GM21723 (cell line): ENCODE results near the gene LDB1.

Source experiments
- ATAC-seq: cut with Tn5 transposase; IDR thresholded peaks from one replicate; pipeline ENCODE4 v1.9.1; 2021; ENCODE audit warnings: mild to moderate bottlenecking, moderate library complexity; ENCODE audit not compliant: unreplicated experiment

Gene LDB1, protein sequence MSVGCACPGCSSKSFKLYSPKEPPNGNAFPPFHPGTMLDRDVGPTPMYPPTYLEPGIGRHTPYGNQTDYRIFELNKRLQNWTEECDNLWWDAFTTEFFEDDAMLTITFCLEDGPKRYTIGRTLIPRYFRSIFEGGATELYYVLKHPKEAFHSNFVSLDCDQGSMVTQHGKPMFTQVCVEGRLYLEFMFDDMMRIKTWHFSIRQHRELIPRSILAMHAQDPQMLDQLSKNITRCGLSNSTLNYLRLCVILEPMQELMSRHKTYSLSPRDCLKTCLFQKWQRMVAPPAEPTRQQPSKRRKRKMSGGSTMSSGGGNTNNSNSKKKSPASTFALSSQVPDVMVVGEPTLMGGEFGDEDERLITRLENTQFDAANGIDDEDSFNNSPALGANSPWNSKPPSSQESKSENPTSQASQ

DNA sequence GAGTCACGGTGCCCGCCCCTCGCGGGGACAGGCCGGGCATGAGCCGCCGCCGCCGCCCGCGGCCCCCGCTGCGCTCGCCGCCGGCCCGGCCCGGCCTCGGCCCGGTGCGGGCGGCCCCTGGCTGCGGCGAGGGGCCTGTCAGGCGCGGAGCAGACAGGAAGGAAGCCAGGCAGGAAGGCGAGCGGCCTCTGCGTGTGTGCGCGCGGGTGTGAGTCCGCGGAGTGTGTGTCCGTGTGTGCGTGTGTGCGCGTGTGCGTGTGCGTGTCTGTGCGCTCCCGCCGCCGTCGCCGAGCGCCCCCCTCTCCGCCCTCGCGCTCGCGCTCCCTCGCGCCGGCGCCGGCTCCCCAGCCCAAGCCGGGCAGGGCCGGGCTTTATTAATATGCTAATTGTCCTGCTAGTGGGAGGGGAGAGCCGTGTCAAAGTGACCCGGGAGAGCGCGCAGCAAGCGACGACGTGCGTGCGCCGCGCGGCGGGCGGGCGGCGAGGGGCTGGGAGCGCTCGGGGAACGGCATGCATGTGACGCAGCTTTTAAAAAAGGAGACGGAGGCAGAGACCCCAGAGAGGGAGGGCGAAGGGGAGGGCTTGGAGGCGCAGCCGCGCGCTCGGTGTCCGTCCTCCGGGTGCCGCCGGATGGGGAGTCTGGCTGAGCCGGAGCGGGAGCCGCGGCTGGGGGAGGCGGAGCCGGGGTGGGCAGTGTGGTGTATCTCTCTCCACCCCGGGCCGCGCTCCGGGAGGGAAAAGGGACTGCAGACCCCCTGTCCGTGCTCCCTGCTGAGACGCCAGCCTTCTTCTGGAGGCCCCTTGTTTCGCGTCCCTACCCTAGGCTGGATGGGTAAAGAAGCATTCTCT, at the start of gene LDB1:
TSS of gene LDB1 (minus strand) at position 227 of the 849 bp plus-strand sequence. CDS start 258 bp downstream, outside the sequence.
- peak; percentile 67 for ATAC-seq

DNA sequence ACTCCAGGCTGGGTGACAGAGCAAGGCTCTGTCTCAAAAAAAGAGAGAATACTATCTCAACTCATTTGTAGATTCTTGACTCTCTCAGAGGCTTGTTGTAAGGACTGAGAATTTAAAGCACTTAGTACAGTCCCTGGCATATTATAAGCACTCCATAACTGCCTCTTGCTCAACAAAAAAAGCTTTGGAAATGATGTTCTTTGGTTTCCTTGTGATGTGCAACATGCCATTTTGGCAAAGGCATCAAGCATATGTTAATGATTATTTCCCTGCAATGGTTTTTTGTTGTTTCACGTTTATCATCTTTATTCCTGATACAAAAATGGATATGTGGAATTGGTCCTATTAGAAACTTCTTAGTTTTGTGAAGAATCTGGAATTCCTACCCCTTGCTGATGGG, 47.7 kb upstream of the LDB1 start:
- ATAC-seq, result no peak

DNA sequence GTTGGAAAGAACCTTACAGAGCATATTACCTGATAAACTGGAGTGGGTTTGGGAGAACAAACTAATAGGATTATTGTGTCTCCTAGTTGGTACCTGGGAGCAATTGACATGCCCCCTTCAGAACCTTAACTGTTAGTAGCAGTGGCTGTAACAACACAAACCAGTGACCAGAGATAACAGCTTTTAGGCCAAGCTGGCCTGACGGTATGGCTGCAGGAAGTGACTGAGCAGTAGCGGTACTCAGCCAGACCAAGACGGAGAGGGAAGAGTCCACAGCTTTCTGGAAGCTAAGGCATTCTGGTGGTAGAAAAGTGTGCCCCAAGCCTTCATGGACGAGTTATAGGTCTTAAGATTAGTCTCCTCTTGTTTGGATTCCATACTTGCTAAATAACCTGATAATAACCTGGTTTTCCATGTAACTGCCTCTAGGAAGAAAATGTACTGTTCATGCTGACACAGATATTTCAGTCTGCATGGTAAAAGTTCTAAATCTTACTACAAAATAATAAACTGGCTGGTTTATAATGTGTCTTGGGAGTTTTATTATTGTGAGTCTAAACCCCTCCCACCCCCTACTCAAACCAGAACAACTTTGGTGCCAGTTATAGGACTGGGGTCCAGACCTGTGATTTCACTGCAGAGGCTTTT, 43.3 kb upstream of the LDB1 start:
- ATAC-seq, result no peak

DNA sequence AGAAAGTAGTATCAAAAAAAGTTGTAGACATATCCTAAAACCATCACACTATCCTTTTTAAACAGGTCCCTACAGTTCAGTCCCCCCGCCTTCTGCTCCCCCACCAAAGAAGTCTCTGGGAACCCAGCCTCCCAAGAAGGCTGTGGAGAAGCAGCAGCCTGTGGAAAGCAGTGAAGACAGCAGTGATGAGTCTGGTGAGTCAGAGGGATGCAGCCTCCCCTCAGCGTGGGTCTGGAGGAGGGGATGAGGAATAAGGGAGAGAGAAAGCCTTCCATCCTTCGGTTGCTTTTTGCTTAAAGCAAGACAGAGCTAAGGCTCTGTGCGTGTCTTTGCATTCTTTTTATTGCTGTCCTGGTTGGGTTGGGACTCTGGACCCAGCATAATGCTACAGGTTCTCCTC, 39.7 kb upstream of the LDB1 start:
- no peak for ATAC-seq

DNA sequence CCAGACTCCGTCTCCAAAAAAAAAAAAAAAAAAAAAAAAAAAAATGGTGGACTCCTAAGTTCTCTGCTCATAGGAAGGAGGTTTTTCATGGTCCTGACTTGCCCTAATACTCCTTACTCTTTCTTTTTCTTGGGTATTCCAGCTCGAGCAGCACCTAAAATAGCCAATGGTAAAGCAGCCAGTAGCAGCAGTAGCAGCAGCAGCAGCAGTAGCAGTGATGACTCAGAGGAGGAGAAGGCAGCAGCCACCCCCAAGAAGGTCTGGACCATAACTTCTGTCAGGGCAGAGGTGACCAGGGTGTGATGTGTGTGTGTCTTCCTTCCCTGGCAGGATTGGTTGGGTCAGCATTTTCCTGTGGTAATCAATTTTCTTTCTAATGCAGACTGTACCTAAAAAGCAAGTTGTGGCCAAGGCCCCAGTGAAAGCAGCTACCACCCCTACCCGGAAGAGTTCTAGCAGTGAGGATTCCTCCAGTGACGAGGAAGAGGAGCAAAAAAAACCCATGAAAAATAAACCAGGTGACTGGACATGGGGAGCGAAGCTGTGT, 39.0 kb upstream of the LDB1 start:
- ATAC-seq, result no peak

DNA sequence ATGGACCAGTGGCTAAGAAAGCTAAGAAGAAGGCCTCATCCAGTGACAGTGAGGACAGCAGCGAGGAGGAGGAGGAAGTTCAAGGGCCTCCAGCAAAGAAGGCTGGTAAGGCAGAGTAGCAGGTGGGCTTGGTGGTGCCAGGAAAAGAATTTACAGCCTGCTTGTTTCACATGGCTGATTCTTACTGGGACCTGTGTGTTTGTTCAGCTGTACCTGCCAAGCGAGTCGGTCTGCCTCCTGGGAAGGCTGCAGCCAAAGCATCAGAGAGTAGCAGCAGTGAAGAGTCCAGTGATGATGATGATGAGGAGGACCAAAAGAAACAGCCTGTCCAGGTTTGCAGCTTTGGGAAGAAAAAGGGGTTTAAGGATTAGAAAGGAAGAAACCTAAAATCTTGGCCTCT, 37.1 kb upstream of the LDB1 start:
- no peak for ATAC-seq

DNA sequence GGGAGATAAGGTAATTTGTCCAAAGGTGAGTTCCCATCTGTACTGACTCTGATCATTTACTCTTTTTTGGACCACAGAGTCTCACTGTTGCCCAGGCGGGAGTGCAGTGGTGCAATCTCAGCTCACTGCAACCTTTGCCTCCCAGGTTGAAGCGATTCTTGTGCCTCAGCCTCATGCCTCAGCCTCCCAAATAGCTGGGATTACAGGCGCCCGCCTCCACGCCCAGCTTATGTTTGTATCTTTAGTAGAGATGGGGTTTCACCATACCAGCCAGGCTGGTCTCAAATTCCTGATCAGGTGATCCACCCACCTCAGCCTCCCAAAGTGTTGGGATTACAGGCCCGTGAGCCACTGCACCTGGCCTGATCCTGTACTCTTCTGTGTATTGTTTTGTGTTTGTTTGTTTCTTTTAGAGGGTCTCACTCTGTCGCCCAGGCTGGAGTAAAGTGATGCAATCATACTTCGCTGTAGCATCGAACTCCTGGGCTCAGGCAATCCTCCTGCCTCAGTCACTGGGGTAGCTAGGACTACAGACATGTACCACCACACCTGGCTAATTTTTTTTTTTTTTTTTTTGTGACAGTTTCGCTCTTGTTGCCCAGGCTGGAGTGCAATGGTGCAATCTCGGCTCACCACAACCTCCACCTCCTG, 34.4 kb upstream of the LDB1 start:
- ATAC-seq, result no peak

DNA sequence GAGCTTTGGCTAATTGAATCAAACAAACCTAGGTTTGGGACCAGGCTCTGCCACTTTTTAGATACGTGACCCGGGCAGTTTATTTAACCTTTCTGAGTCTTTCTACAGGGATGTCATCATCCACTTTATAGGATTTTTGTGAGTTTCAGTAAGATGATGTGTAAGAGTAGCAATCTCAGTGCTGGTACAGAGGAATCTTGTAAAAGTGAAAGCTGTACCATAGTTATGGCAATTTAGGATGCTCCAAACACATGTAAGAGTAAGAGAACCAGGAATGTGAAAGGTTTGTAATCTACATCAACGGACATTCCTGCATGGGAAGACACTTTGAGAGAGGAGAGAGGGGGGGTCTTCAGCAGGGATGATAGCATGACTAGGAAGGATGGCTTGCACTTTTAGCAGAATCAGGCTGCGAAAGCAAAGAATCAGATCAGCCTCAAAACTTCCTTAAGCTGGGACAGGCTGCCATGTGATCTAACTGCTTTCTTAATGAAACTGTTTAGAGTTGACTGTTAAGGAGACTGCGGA, 33.0 kb upstream of the LDB1 start:
- ATAC-seq, result no peak

GRCh38 chr10:102152545-102152890, 32.4 kb upstream of the LDB1 start:
- ATAC-seq, result peak; percentile 22

- ATAC-seq, result peak; percentile 95
These were observed 31.8 kb upstream of the LDB1 start, which contains the start of gene NOLC1 for GRCh38 chr10:102151774-102152544. NOLC1 (plus strand) TSS chr10:102152389; CDS start chr10:102152411, 22 bp downstream.

- no peak for ATAC-seq
These were observed 31.0 kb upstream of the LDB1 start for GRCh38 chr10:102150970-102151773.

DNA sequence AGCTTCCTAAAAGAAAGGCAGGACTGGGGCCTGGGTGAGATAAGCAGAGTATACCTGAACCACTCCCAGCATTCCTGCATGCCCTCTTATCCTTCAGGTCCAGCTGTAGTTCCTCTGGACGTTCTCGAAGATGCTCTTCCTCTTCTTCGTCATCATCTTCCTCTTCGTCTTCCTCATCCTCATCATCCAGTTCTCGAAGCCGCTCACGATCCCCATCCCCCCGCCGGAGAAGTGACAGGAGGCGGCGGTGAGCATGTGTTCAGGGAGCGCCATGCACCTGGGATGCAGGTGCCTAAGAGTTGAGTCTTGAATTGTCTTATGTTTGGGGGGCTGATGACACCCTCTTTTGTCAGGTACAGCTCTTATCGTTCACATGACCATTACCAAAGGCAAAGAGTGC, 28.1 kb upstream of the LDB1 start:
- no peak for ATAC-seq

DNA sequence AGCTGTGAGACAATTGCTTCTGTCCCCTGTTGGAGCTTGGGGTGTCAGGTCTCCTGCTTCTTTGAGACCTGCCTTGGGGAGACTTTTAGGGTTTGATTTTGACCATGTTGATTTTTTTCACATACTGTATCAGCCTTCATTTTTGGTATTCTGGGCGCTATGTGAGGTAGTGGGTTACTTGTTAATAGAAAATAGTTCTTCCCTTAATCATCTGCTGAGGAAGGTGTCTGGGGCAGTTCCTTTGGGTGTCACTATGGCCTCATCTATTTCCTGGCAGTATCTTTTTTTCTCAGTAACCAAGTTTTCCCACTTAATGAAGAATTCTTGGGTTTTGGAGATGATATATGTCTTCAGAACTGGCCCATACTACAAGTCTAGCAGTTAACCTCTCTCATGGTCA, 27.4 kb upstream of the LDB1 start:
- ATAC-seq, result no peak

DNA sequence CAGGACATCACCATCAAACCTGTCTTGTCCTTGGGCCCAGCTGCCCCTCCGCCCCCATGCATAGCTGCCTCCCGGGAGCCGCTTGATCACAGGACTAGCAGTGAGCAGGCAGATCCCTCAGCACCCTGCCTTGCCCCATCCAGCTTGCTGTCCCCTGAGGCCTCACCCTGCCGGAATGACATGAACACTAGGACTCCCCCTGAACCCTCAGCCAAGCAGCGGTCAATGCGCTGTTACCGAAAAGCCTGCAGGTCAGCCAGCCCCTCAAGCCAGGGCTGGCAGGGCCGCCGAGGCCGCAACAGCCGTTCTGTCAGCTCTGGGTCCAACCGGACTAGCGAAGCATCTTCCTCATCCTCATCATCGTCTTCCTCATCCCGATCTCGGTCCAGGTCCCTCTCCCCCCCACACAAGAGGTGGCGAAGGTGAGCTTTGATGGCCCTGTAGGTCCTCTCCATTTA, 26.8 kb upstream of the LDB1 start:
- ATAC-seq, result no peak

DNA sequence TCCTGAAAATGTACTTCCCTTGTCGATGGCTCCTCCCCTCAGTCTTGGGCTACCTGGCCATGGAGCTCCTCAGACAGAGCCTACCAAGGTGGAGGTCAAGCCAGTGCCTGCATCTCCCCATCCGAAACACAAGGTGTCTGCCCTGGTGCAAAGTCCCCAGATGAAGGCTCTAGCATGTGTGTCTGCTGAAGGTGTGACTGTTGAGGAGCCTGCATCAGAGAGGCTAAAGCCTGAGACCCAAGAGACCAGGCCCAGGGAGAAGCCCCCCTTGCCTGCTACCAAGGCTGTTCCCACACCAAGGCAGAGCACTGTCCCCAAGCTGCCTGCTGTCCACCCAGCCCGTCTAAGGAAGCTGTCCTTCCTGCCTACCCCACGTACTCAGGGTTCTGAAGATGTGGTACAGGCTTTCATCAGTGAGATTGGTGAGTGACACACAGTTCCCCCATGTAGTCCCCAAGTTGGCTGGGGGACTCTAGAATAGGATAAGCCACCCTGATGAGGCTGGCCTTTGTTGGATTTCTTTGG, 21.5 kb upstream of the LDB1 start:
- no peak for ATAC-seq

- ATAC-seq, result no peak
These were observed 20.9 kb upstream of the LDB1 start for GRCh38 chr10:102140913-102141540.

DNA sequence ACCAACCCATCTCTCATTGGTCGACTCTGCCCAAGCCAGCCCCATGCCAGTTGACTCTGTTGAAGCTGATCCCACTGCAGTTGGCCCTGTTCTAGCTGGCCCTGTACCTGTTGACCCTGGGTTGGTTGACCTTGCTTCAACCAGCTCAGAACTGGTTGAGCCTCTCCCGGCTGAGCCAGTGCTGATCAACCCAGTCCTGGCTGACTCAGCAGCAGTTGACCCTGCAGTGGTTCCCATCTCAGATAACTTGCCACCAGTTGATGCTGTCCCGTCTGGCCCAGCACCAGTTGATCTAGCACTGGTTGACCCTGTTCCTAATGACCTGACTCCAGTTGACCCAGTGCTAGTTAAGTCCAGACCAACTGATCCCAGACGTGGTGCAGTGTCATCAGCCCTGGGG, 20.1 kb upstream of the LDB1 start:
- no peak for ATAC-seq
